A549 (cell line): Measurements from ENCODE around the gene PRSS57. TPM values are rescaled to one million over a fixed set of nuclear protein-coding genes. Genes with fewer than 3 reads are reported as not detected.

Source experiments
- ATAC-seq, 2 experiments: fragments of 200-7000 bp in 1 of 2; fragments of >200 bp in 1 of 2; cut with Nextera tagmentation in 1 of 2; cut with Tn5 transposase in 1 of 2; 3 replicates each; pipeline versions ENCODE4 v1.8.0 to v1.9.1; 2018 to 2020; ENCODE audit warnings: mild to moderate bottlenecking in 1 of 2, moderate library complexity in 1 of 2
- CTCF ChIA-PET: fragments of 300-600 bp; sonication (Branson Sonifier 250); formaldehyde crosslinking; extraction: SDS; loops from one replicate; lab custom pipeline; 2021; ENCODE audit warnings: antibody characterized with exemption, inconsistent platforms; lab: Yijun Ruan, JAX
- POLR2A ChIA-PET: fragments of 350-600 bp; formaldehyde crosslinking; extraction: SDS; loops from one replicate; lab custom pipeline; 2021; ENCODE audit warnings: antibody characterized with exemption, inconsistent platforms; lab: Yijun Ruan, JAX
- DNase-seq, 2 experiments: peaks; one replicate each; pipeline versions ENCODE4 v3.0.0 to v3.0.0-alpha.2; 2011 to 2016; ENCODE audit warnings: low read depth in 1 of 2, low spot score in 1 of 2
- FAIRE-seq: peaks from 2 replicates; lab custom pipeline; 2011; peaks lifted over from hg19 to GRCh38; lab: Jason Lieb, UNC
- H3K27ac ChIP-seq, 2 experiments: fragments of >200 bp; sonication (Bioruptor Twin); formaldehyde crosslinking; 3 replicates each; pipeline ENCODE4 v1.5.1; 2016 to 2017
- H3K4me1 ChIP-seq: fragments of >200 bp; sonication (Bioruptor Twin); formaldehyde crosslinking; 3 replicates; pipeline ENCODE4 v1.6.1; 2016
- H3K4me2 ChIP-seq: fragments of >200 bp; sonication (Bioruptor Twin); formaldehyde crosslinking; 3 replicates; pipeline ENCODE4 v1.6.1; 2016
- H3K4me3 ChIP-seq: fragments of >200 bp; sonication (Bioruptor Twin); formaldehyde crosslinking; 3 replicates; pipeline ENCODE4 v1.5.1; 2016
- H3K9me3 ChIP-seq: fragments of >200 bp; sonication (Bioruptor Twin); formaldehyde crosslinking; 3 replicates; pipeline ENCODE4 v1.6.1; 2016
- EHF ChIP-seq: fragments of 250-450 bp; sonication (Bioruptor Pico); IDR thresholded peaks from 2 replicates; pipeline ENCODE4 v1.5.0; 2020; ENCODE audit warnings: mild to moderate bottlenecking
- FOSL2 ChIP-seq, 2 experiments: fragments of 450-650 bp in 1 of 2; fragments of >200 bp in 1 of 2; sonication (Bioruptor Twin) in 1 of 2; formaldehyde crosslinking; IDR thresholded peaks; 2 replicates each; pipeline versions ENCODE4 v1.5.0 to v1.6.1; 2016 to 2020; ENCODE audit warnings: mild to moderate bottlenecking in 1 of 2, moderate library complexity in 1 of 2
- GATA3 ChIP-seq: IDR thresholded peaks from 2 replicates; pipeline ENCODE4 v1.6.1; 2012; ENCODE audit warnings: borderline replicate concordance
- HDAC2 ChIP-seq: fragments of 200-600 bp; sonication (generic); IDR thresholded peaks from 2 replicates; pipeline ENCODE4 v1.6.1; 2016
- HOXB5 ChIP-seq: fragments of 250-450 bp; sonication (Bioruptor Pico); IDR thresholded peaks from 2 replicates; pipeline ENCODE4 v1.5.0; 2020; ENCODE audit warnings: mild to moderate bottlenecking, moderate library complexity
- JUN ChIP-seq, 2 experiments: fragments of >200 bp; sonication (Bioruptor Twin); formaldehyde crosslinking; IDR thresholded peaks; 2 replicates in 1 of 2; 3 replicates in 1 of 2; pipeline ENCODE4 v1.6.1; 2016 to 2017
- KDM1A ChIP-seq: fragments of 200-600 bp; sonication (generic); IDR thresholded peaks from 2 replicates; pipeline ENCODE4 v1.6.1; 2016; ENCODE audit warnings: low read depth, mild to moderate bottlenecking
- KDM5A ChIP-seq: fragments of 200-600 bp; sonication (generic); IDR thresholded peaks from 2 replicates; pipeline ENCODE4 v1.6.1; 2016; ENCODE audit warnings: antibody characterized with exemption, mild to moderate bottlenecking
- MAFK ChIP-seq: fragments of 450-650 bp; IDR thresholded peaks from 2 replicates; pipeline ENCODE4 v1.6.1; 2014; ENCODE audit not compliant: partially characterized antibody
- PHF8 ChIP-seq: fragments of 200-600 bp; sonication (generic); IDR thresholded peaks from 2 replicates; pipeline ENCODE4 v1.6.1; 2016; ENCODE audit warnings: low read depth, mild to moderate bottlenecking, antibody characterized with exemption, moderate library complexity, borderline replicate concordance
- POLR2AphosphoS2 ChIP-seq: conservative IDR thresholded peaks from 2 replicates; pipeline ENCODE4 v1.6.1; 2012; ENCODE audit warnings: low read length, improper control_type of control experiment, inconsistent platforms
- RARB ChIP-seq: fragments of 250-450 bp; sonication (Bioruptor Pico); IDR thresholded peaks from 2 replicates; pipeline ENCODE4 v1.8.0; 2021; ENCODE audit warnings: mild to moderate bottlenecking, moderate library complexity
- RFX5 ChIP-seq: fragments of 450-650 bp; IDR thresholded peaks from 2 replicates; pipeline ENCODE4 v1.7.1; 2014; ENCODE audit warnings: antibody characterized with exemption, mild to moderate bottlenecking, moderate library complexity
- RNF2 ChIP-seq: fragments of 200-600 bp; sonication (generic); IDR thresholded peaks from 2 replicates; pipeline ENCODE4 v1.6.1; 2016; ENCODE audit warnings: low read depth, mild to moderate bottlenecking, antibody characterized with exemption, moderate library complexity, borderline replicate concordance
- SREBF2 ChIP-seq: fragments of 450-650 bp; IDR thresholded peaks from 2 replicates; pipeline ENCODE4 v1.6.1; 2014; ENCODE audit warnings: mild to moderate bottlenecking, moderate library complexity
- TP53 ChIP-seq: fragments of 250-450 bp; sonication (Bioruptor Pico); IDR thresholded peaks from 2 replicates; pipeline ENCODE4 v1.5.0; 2021; ENCODE audit warnings: mild to moderate bottlenecking, moderate library complexity
- ZC3H11A ChIP-seq: fragments of 450-650 bp; IDR thresholded peaks from 2 replicates; pipeline ENCODE4 v1.6.1; 2014; ENCODE audit warnings: antibody characterized with exemption, mild to moderate bottlenecking
- WGBS: methylation state at CpG from one replicate; pipeline ENCODE4 v1.1.6; 2017; ENCODE audit errors: missing lambda C conversion rate; 5-methylcytosine and 5-hydroxymethylcytosine counted together
- polyA plus RNA-seq, 4 experiments: library from polyadenylated mRNA; depleted of rRNA in 3 of 4; stranded (reverse); fragments of >200 nt; fragmentation: RNase III in 1 of 4; extraction: RNeasy Plus Mini Kit Qiagen cat#74134 plus additional on column Dnase treatment in 1 of 4; gene quantifications; 2 replicates in 3 of 4; 3 replicates in 1 of 4; pipeline ENCODE4 v1.2.3, GENCODE V29; 2011 to 2017
- TF ChIP-seq, protein P1 (sequence below): IDR thresholded peaks from 2 replicates; pipeline ENCODE4 v1.6.1; 2012
- TF ChIP-seq, protein P2 (sequence below): fragments of >200 bp; sonication (Bioruptor Twin); formaldehyde crosslinking; IDR thresholded peaks from 3 replicates; pipeline ENCODE4 v1.5.1; 2016
- TF ChIP-seq, protein P3 (sequence below): fragments of 200-600 bp; sonication (generic); IDR thresholded peaks from 2 replicates; pipeline ENCODE4 v1.6.1; 2016; ENCODE audit warnings: antibody characterized with exemption, mild to moderate bottlenecking, moderate library complexity
- TF ChIP-seq, protein P4 (sequence below): fragments of 250-450 bp; sonication (Bioruptor Pico); IDR thresholded peaks from 2 replicates; pipeline ENCODE4 v1.5.0; 2021; ENCODE audit warnings: mild to moderate bottlenecking, moderate library complexity, borderline replicate concordance

The PRSS57 gene
- polyA plus RNA-seq, 2 of the 4 experiments (the other 2 are of a cell fraction), result 0.10 TPM; not detected in 1

DNA sequence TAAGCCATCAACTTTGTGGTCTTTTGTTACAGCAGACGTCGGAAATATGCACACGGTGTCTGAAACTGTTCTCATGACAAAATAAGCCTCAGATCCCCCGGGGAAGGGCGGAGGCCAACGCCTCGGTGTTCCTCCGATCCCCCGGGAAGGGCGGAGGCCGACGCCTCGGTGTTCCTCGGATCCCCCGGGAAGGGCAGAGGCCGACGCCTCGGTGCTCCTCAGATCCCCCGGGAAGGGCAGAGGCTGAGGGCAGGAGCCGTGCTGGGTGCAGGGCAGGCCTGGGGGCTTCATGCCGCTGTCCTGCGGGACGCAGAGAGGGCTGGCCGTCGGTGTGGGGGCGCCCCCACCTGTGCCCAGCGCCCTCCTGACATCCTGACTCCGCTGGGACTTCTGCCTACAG is 50.9 kb downstream of the PRSS57 start (continued):
- TF ChIP-seq, protein P1, sequence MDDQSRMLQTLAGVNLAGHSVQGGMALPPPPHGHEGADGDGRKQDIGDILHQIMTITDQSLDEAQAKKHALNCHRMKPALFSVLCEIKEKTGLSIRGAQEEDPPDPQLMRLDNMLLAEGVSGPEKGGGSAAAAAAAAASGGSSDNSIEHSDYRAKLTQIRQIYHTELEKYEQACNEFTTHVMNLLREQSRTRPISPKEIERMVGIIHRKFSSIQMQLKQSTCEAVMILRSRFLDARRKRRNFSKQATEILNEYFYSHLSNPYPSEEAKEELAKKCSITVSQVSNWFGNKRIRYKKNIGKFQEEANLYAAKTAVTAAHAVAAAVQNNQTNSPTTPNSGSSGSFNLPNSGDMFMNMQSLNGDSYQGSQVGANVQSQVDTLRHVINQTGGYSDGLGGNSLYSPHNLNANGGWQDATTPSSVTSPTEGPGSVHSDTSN, result no peak
- TF ChIP-seq, protein P2, sequence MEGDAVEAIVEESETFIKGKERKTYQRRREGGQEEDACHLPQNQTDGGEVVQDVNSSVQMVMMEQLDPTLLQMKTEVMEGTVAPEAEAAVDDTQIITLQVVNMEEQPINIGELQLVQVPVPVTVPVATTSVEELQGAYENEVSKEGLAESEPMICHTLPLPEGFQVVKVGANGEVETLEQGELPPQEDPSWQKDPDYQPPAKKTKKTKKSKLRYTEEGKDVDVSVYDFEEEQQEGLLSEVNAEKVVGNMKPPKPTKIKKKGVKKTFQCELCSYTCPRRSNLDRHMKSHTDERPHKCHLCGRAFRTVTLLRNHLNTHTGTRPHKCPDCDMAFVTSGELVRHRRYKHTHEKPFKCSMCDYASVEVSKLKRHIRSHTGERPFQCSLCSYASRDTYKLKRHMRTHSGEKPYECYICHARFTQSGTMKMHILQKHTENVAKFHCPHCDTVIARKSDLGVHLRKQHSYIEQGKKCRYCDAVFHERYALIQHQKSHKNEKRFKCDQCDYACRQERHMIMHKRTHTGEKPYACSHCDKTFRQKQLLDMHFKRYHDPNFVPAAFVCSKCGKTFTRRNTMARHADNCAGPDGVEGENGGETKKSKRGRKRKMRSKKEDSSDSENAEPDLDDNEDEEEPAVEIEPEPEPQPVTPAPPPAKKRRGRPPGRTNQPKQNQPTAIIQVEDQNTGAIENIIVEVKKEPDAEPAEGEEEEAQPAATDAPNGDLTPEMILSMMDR, result no peak
- TF ChIP-seq POLR2AphosphoS2, result no peak

DNA sequence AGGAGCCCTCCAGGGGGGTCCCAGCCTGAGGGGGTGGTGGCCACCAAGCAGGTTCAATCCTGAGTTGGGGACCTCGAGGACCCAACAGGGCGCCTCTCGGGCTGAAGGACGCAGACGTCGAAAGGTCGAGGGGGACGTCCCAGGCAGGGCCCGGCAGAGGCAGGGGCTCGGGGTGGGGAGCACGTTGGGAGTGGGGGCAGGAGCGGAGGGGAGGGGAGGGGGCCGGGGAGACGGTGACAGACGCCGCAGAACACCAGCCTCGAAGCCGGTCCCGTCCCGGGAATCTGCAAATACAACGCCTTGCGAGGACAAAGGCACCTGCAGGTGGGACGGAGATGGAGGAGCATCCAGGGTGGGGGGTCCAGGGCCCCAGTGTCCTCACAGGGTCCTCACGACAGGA is 51.5 kb downstream of the PRSS57 start:
- DNase-seq (no peak), ATAC-seq (no peak), FAIRE-seq (no peak)
- no peaks in the 10 kb centered on the region for H3K9me3 ChIP-seq
- H3K4me1 ChIP-seq, result peaks cover 5% of the 10 kb centered on the region; the same call in 2 of the 3 replicates
- no peak overlapping the region for H3K4me3 ChIP-seq
- ChIA-PET CTCF (no interaction called here), POLR2A (no interaction called here)
- no peak overlapping the region for H3K27ac ChIP-seq
- 95% methylated on average over 7 of the region's 24 CpGs for WGBS
- H3K4me2 ChIP-seq, result no peak overlapping the region
- TF ChIP-seq PHF8, result no peak
- TF ChIP-seq, protein P3, sequence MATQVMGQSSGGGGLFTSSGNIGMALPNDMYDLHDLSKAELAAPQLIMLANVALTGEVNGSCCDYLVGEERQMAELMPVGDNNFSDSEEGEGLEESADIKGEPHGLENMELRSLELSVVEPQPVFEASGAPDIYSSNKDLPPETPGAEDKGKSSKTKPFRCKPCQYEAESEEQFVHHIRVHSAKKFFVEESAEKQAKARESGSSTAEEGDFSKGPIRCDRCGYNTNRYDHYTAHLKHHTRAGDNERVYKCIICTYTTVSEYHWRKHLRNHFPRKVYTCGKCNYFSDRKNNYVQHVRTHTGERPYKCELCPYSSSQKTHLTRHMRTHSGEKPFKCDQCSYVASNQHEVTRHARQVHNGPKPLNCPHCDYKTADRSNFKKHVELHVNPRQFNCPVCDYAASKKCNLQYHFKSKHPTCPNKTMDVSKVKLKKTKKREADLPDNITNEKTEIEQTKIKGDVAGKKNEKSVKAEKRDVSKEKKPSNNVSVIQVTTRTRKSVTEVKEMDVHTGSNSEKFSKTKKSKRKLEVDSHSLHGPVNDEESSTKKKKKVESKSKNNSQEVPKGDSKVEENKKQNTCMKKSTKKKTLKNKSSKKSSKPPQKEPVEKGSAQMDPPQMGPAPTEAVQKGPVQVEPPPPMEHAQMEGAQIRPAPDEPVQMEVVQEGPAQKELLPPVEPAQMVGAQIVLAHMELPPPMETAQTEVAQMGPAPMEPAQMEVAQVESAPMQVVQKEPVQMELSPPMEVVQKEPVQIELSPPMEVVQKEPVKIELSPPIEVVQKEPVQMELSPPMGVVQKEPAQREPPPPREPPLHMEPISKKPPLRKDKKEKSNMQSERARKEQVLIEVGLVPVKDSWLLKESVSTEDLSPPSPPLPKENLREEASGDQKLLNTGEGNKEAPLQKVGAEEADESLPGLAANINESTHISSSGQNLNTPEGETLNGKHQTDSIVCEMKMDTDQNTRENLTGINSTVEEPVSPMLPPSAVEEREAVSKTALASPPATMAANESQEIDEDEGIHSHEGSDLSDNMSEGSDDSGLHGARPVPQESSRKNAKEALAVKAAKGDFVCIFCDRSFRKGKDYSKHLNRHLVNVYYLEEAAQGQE, result no peak
- TF ChIP-seq ZC3H11A, result no peak
- TF ChIP-seq MAFK, result no peak
- no peak for TF ChIP-seq HDAC2
- no peak for TF ChIP-seq SREBF2
- TF ChIP-seq GATA3, result no peak
- TF ChIP-seq KDM5A, result no peak
- no peak for TF ChIP-seq RARB (CRISPR knock-in tag)
- no peak for TF ChIP-seq POLR2AphosphoS2

DNA sequence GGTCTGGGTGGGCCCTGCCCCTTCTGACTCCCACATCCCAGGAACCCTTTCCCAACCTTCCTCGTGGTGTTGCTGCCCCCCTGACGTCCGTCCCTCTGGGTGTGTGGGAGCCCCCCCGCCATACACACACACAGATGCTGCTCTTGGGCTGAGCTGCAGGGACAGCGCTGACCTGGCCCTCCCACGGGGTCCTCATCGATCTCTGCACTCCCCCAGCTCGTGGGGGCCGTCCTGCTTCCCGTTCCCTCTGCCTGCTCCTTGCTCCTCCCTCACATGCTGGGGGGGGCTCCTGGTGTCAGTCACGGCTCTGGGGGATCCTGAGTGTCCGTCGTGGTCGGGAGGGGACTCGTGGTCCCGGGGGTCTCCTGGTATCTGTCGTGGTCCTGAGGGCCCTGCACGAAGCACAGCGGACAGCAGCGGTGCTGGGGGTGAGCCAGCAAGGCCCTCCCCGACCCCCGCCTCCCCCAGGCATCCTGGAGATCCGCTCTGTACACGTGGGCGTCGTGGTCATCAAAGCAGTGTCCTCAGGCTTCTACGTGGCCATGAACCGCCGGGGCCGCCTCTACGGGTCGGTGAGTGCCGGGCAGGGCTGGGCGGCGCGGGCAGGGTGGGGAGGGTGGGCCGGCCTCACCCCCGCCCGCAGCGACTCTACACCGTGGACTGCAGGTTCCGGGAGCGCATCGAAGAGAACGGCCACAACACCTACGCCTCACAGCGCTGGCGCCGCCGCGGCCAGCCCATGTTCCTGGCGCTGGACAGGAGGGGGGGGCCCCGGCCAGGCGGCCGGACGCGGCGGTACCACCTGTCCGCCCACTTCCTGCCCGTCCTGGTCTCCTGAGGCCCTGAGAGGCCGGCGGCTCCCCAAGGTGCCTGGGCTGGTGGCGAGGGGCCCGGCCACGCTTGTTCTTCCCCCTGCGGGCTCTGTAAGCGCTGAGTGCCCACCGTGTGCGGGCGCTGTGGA is 52.2 kb downstream of the PRSS57 start:
- CTCF ChIA-PET, result no interaction called here
- POLR2A ChIA-PET, result no interaction called here
- TF ChIP-seq PHF8, result no peak
- no peak for TF ChIP-seq HOXB5 (CRISPR knock-in tag)
- TF ChIP-seq SREBF2, result no peak
- no peak for TF ChIP-seq GATA3
- TF ChIP-seq FOSL2 (IDR thresholded peaks at IDR 0.05), result no peak
- TF ChIP-seq FOSL2 (CRISPR knock-in tag; IDR thresholded peaks at IDR 0.05), result no peak
- no peak for TF ChIP-seq RFX5
- no peak for TF ChIP-seq RNF2
- TF ChIP-seq TP53 (CRISPR knock-in tag), result no peak
- TF ChIP-seq JUN (IDR thresholded peaks at IDR 0.05), result no peak
- TF ChIP-seq MAFK, result no peak
- TF ChIP-seq RARB (CRISPR knock-in tag), result no peak
- TF ChIP-seq KDM1A, result no peak
- no peak for TF ChIP-seq HDAC2
- TF ChIP-seq, protein P4, sequence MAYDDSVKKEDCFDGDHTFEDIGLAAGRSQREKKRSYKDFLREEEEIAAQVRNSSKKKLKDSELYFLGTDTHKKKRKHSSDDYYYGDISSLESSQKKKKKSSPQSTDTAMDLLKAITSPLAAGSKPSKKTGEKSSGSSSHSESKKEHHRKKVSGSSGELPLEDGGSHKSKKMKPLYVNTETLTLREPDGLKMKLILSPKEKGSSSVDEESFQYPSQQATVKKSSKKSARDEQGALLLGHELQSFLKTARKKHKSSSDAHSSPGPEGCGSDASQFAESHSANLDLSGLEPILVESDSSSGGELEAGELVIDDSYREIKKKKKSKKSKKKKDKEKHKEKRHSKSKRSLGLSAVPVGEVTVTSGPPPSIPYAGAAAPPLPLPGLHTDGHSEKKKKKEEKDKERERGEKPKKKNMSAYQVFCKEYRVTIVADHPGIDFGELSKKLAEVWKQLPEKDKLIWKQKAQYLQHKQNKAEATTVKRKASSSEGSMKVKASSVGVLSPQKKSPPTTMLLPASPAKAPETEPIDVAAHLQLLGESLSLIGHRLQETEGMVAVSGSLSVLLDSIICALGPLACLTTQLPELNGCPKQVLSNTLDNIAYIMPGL (CRISPR knock-in tag), result no peak
- TF ChIP-seq, protein P2, result no peak
- no peak for TF ChIP-seq EHF (CRISPR knock-in tag)

More for the DNA sequence above, 52.2 kb downstream of the PRSS57 start:
- no peaks in the 10 kb centered on the region for H3K9me3 ChIP-seq
- 90% methylated on average over 9 of the region's 70 CpGs for WGBS
- H3K27ac ChIP-seq, result no peak overlapping the region
- H3K4me1 ChIP-seq, result peaks cover 6% of the 10 kb centered on the region; the same call in 2 of the 3 replicates
- no peak overlapping the region for H3K4me2 ChIP-seq
- FAIRE-seq, result no peak
- no peak for DNase-seq
- no peak overlapping the region for H3K4me3 ChIP-seq
- ATAC-seq, result no peak
